Measurements from ENCODE around the gene CHPF2. TPM values are rescaled to one million over a fixed set of nuclear protein-coding genes. Genes with fewer than 3 reads are reported as not detected.

Gene CHPF2
- total RNA-seq, 1 donor from 2014 or later, result 17.3 TPM

DNA sequence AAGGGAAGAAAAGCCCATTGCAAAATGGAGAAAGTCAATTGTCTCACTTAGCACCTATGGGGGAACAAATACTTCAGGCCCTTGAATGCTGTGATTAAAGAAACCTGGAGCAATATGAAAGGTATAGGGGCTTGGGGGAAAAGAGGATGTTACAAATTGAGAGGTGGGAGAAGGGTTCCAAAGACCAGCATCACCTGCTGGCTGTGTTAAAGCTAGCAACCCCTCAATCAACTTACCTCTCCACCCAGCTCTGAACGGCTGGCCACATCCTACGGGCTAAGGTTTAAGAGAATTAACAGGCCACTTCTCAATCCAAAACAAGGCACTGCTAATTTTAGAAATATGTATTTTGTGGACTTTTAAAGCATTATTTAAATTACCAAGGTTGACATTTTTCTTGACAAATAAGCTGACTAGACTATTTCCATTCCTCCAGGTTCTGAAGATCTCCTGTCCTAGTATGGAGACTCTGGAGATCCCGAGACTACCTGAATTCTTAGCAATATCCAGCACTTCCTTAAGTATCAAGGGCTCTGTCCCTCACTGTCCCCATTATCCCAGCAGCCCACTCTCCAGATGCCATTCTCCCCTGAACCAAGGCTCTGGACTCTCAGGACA lies 21.0 kb upstream of the CHPF2 start:
- intact Hi-C loops (cut with micrococcal nuclease), result no loop called here
- TF ChIP-seq, protein P1, sequence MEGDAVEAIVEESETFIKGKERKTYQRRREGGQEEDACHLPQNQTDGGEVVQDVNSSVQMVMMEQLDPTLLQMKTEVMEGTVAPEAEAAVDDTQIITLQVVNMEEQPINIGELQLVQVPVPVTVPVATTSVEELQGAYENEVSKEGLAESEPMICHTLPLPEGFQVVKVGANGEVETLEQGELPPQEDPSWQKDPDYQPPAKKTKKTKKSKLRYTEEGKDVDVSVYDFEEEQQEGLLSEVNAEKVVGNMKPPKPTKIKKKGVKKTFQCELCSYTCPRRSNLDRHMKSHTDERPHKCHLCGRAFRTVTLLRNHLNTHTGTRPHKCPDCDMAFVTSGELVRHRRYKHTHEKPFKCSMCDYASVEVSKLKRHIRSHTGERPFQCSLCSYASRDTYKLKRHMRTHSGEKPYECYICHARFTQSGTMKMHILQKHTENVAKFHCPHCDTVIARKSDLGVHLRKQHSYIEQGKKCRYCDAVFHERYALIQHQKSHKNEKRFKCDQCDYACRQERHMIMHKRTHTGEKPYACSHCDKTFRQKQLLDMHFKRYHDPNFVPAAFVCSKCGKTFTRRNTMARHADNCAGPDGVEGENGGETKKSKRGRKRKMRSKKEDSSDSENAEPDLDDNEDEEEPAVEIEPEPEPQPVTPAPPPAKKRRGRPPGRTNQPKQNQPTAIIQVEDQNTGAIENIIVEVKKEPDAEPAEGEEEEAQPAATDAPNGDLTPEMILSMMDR (IDR thresholded peaks at IDR 0.05; ENCODE audit: borderline replicate concordance), result no peak
- DNase-seq, result no peak

DNA sequence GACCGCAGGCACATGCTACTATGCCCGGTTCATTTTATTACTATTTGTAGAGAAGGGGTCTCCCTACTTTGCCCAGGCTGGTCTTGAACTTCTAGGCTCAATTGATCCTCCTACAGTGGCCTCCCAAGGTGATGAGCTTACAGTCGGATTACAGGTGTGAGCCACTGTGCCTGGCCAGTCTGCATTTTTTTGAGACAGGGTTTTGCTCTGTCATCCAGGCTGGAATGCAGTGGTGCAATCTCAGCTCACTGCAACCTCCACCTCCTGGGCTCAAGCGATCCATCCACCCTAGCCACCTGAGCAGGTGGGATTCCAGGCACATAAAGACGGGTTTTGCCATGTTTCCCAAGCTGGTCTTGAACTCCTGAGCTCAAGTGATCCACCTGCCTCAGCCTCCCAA lies 19.7 kb upstream of the CHPF2 start:
- no peaks in the 10 kb centered on the region for H3K9me3 ChIP-seq (replicated peaks)
- H3K27me3 ChIP-seq (ENCODE audit: low read depth), result no peaks in the 10 kb centered on the region
- TF ChIP-seq, protein P1 (IDR thresholded peaks at IDR 0.05; ENCODE audit: borderline replicate concordance), result no peak
- DNase-seq, result no peak
- H3K27ac ChIP-seq (replicated peaks), result no peak overlapping the region
- no peak overlapping the region for H3K4me3 ChIP-seq
- intact Hi-C loops (cut with micrococcal nuclease), result no loop called here
- H3K4me1 ChIP-seq, result no peaks in the 10 kb centered on the region
- peaks cover 46% of the 10 kb centered on the region for H3K36me3 ChIP-seq

More for the DNA sequence above, 21.0 kb upstream of the CHPF2 start:
- no peak overlapping the region for H3K4me3 ChIP-seq
- H3K4me1 ChIP-seq, result no peaks in the 10 kb centered on the region
- H3K27me3 ChIP-seq (ENCODE audit: low read depth), result no peaks in the 10 kb centered on the region
- peaks cover 32% of the 10 kb centered on the region for H3K36me3 ChIP-seq
- no peaks in the 10 kb centered on the region for H3K9me3 ChIP-seq (replicated peaks)
- H3K27ac ChIP-seq (replicated peaks), result no peak overlapping the region

DNA sequence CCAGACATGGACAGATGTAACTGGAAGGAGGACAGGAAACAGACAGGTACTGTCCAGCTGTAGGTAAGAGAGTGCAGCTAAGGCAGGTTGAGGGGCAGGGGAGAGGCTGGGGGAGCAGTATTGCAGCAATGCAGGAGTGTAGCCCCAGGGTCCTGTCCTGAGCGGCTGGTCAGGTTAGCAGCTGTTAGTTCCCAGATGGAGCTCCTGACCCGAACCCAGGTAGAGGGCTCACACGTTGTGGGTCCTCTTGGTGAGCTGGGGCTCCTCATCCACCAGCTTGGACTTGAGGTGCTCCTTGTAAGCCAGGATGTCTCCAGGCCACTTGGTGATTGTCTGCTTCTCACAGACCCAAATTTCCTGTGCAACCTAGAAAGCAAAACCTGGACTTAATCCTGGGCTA lies 18.5 kb upstream of the CHPF2 start:
- H3K27me3 ChIP-seq (ENCODE audit: low read depth), result no peaks in the 10 kb centered on the region
- intact Hi-C loops (cut with micrococcal nuclease), result no loop called here
- no peaks in the 10 kb centered on the region for H3K4me1 ChIP-seq
- TF ChIP-seq, protein P1 (IDR thresholded peaks at IDR 0.05; ENCODE audit: borderline replicate concordance), result no peak
- H3K9me3 ChIP-seq (replicated peaks), result no peaks in the 10 kb centered on the region
- H3K36me3 ChIP-seq, result peaks cover 58% of the 10 kb centered on the region
- no peak for DNase-seq
- H3K27ac ChIP-seq (replicated peaks), result no peak overlapping the region
- no peak overlapping the region for H3K4me3 ChIP-seq

DNA sequence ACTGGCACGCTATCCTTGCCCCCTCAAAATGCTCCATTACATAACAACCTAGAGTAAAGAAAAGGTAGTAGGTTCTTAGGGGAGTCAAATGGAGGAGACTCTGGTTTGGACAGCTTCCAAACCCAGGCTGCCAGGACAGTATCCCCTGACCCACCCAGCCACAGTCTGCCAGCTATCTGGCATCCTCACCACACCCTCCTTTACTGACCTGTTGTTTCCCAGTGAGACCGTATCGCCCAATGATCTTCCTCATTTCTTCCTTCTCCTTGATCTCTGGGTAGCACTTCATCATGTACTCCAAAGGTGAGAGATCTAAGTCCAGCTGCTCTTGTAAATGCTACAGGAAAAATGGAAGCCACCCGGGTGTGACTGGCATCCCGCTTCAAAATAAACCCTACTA lies 16.9 kb upstream of the CHPF2 start:
- Histone ChIP-seq H3K4me3 (no peak overlapping the region), H3K27me3 (ENCODE audit: low read depth) (no peaks in the 10 kb centered on the region), H3K9me3 (replicated peaks) (no peaks in the 10 kb centered on the region), H3K36me3 (peaks cover 73% of the 10 kb centered on the region), H3K4me1 (no peaks in the 10 kb centered on the region), H3K27ac (replicated peaks) (no peak overlapping the region)
- TF ChIP-seq, protein P1 (IDR thresholded peaks at IDR 0.05; ENCODE audit: borderline replicate concordance), result no peak
- intact Hi-C loops (cut with micrococcal nuclease), result no loop called here
- DNase-seq, result no peak

DNA sequence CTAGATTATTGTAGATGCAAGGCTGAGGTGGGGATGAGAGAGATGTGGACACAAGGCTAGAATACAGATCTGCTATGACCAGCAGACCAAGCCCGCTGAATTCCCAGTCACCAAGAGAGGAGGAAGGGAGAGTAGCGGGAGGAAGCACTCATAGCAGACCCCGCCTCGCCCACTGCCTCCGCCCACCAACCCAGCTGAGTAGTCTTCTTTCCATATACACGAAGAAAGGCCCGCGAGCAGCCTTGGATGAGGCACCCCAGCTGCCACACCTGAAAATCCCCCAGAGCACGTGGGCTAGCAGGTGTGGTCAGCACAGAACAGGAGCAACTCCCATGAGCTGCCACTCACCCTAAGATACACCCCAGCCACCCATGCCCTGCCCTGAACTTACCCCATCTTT lies 14.1 kb upstream of the CHPF2 start:
- Histone ChIP-seq H3K4me1 (no peaks in the 10 kb centered on the region), H3K9me3 (replicated peaks) (no peaks in the 10 kb centered on the region), H3K4me3 (no peak overlapping the region), H3K27ac (replicated peaks) (no peak overlapping the region), H3K36me3 (peaks cover 100% of the 10 kb centered on the region), H3K27me3 (ENCODE audit: low read depth) (no peaks in the 10 kb centered on the region)
- DNase-seq, result no peak
- intact Hi-C loops (cut with micrococcal nuclease), result no loop called here
- TF ChIP-seq, protein P1 (IDR thresholded peaks at IDR 0.05; ENCODE audit: borderline replicate concordance), result no peak
